HFF-Myc (cell line): ENCODE results near the gene PTGES.

Source experiments
- DNase-seq: peaks from one replicate; pipeline ENCODE4 v3.0.0-alpha.2; 2011; ENCODE audit warnings: low read depth; ENCODE audit errors: extremely low read depth
- H3K4me3 ChIP-seq: replicated peaks from 2 replicates; pipeline ENCODE4 v1.5.1; 2011; ENCODE audit warnings: low read depth, mild to moderate bottlenecking, control low read depth, low read length
- TF ChIP-seq, protein P1 (sequence below): IDR thresholded peaks from 2 replicates; pipeline ENCODE4 v1.5.1; 2012; ENCODE audit warnings: mild to moderate bottlenecking, low read depth, low read length, control low read depth; ENCODE audit errors: missing control alignments

Gene PTGES

DNA sequence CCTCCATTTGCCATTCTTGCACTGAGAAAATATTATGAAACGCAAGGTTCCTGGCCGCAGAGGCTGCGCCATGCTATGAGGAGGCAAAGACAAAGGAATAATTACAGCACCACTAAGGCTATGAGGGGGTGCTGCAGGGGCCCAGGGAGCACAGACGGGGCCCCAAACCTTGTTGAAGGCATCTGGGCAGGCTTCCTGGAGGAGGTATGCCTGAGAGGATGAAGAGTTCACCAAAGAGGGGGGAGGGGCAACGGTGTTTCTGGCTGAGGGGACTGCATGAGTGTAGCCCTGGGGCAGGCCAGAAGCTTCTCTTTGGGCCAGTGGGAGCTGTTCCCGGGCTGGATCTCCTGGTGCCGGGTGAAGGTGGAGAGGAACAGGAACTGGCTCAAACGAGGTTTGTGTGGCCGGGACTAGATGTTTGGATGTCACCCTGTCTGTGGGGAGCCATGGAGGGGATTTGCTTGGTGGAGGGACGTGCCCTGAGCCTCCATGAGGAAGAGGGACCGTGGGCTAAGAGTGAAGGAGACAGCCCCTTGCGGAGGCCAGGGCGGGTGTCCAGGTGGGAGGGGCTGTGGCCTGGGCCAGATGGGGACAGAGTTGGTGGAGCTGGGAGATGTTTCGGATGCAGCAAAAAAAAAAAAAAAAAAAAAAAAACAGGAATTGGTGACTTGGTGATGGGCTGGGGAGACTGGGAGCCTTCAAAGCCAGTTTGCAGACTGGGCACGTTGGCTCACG, 28.2 kb downstream of the PTGES start:
- TF ChIP-seq, protein P1, sequence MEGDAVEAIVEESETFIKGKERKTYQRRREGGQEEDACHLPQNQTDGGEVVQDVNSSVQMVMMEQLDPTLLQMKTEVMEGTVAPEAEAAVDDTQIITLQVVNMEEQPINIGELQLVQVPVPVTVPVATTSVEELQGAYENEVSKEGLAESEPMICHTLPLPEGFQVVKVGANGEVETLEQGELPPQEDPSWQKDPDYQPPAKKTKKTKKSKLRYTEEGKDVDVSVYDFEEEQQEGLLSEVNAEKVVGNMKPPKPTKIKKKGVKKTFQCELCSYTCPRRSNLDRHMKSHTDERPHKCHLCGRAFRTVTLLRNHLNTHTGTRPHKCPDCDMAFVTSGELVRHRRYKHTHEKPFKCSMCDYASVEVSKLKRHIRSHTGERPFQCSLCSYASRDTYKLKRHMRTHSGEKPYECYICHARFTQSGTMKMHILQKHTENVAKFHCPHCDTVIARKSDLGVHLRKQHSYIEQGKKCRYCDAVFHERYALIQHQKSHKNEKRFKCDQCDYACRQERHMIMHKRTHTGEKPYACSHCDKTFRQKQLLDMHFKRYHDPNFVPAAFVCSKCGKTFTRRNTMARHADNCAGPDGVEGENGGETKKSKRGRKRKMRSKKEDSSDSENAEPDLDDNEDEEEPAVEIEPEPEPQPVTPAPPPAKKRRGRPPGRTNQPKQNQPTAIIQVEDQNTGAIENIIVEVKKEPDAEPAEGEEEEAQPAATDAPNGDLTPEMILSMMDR, result no peak
- no peak overlapping the region for H3K4me3 ChIP-seq
- no peak for DNase-seq

DNA sequence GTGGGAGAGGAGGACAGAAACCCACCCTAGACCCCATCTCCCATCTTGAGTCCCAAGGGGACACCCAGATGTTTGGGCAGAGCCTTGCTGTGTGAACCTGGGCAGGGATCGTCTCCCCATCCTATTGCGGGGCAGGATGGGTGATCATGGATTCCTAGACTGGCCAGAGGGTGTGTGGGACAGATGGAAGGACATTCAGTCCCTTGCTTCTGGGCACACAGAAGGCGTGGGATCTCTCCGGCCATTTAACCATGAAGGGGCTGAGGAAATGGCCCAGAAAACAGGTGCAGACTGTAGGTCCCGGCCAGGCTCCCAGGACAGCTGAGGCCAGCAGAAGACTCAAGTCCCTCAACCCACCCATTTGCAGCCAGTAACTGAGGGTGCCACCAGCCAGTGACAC, 29.9 kb downstream of the PTGES start:
- no peak overlapping the region for H3K4me3 ChIP-seq
- TF ChIP-seq, protein P1, result no peak
- DNase-seq, result no peak

DNA sequence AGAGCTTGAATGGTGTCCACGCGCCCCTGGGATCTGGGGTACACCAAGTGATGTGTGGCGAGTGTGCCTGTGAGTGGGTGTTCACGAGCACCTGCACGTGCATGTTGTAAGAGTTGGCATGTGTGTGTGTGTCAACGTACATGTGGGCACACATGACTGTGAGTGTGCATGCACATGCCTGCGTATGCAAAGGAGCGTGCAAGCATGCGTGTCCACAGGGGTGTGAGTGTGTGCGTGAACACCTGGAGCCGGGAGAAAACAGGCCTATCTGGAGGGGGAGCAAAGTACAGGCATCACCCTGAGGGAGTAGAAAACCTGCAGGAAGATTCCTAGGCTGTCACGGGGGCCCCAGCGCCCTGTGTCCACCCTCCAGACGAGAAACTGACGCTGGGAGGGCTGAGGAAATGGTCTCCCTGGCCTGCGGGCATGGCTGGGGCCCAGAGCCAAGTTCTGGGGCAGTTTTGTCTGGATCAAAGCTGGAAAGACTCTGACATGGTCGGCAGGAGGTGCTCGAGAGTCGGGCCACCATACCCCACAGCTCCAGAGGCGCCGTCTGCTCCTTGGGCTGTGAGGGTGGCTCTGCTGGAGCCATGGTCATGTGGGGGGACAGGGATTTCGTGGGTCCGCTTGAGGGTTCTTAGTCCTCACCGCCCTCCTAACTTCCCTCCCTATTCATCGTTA, 31.8 kb downstream of the PTGES start:
- no peak for DNase-seq
- no peak overlapping the region for H3K4me3 ChIP-seq
- TF ChIP-seq, protein P1, result no peak

DNA sequence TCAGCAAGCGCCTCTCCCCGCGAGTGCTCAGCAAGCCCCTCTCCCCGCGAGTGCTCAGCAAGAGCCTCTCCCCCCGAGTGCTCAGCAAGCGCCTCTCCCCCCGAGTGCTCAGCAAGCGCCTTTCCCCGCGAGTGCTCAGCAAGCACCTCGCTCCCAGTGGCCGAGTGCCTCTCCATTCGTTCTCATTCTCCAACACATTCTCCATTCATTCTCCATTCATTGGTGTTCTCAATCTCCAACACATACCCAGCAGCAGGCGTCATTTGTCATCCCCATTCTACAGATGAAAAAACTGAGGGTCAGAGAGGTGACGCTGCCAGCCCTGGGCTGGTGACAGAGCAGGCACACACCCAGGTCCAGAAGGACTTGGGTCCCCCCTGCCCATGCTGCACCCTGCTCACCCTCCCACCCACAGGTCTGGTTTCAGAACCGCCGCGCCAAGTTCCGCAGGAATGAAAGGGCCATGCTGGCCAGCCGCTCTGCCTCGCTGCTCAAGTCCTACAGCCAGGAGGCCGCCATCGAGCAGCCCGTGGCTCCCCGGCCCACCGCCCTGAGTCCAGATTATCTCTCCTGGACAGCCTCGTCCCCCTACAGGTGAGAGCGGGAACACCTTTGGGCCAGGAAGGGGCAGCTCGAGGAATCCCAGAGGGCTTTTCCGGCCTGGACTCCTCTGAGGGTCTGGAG, 32.5 kb downstream of the PTGES start:
- TF ChIP-seq, protein P1, result no peak
- no peak overlapping the region for H3K4me3 ChIP-seq
- no peak for DNase-seq

DNA sequence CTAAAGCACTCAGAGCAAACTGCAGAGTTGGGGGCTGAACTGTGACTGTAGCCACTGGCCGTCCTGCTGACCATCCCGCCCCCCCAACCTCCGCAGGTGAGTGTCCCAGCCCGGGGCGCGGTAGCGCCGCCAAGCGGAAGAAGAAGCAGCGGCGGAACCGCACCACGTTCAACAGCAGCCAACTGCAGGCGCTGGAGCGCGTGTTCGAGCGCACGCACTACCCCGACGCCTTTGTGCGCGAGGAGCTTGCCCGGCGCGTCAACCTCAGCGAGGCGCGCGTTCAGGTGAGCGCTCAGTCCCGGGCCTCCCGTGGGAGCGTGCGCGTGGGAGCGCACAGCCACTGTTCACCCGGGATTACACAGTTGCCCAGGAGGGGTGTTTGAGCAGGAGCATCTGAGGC, 33.7 kb downstream of the PTGES start:
- DNase-seq, result no peak
- H3K4me3 ChIP-seq, result no peak overlapping the region
- TF ChIP-seq, protein P1, result no peak

DNA sequence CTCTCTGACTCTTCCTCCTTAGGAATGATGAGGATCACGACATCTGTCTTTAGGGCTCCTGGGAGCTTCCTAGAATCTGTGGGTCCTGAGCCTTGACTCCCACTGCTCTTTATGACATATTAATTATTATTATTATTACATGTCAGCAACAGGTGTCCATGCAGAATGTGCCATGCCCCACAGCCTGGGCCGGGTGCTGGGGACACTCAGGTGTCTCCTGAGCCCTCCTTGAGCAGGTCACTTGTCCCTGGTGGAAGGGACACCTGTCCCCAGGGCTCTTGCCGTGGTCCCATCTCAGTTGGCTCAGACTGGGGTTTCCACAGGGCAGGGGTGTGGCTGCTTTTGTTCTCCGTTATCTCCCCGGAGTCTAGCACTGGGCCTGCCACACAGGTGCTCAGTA, 34.2 kb downstream of the PTGES start:
- DNase-seq, result no peak

More for the DNA sequence above, 34.2 kb downstream of the PTGES start:
- TF ChIP-seq, protein P1, result no peak
- H3K4me3 ChIP-seq, result no peak overlapping the region
